GM12878 (cell line): ENCODE data around the gene TROAP. TPM values are rescaled to one million over a fixed set of nuclear protein-coding genes. Genes with fewer than 3 reads are reported as not detected.

Experiments
- BACH1 ChIP-seq: fragments of 450-650 bp; IDR thresholded peaks from 2 replicates; pipeline ENCODE4 v1.6.1; 2017; ENCODE audit warnings: mild to moderate bottlenecking, borderline replicate concordance
- BMI1 ChIP-seq: fragments of 450-650 bp; IDR thresholded peaks from 2 replicates; pipeline ENCODE4 v1.6.1; 2016; ENCODE audit warnings: mild to moderate bottlenecking, moderate library complexity, borderline replicate concordance
- DPF2 ChIP-seq: fragments of 450-650 bp; IDR thresholded peaks from 2 replicates; pipeline ENCODE4 v1.6.1; 2017; ENCODE audit warnings: mild to moderate bottlenecking
- EED ChIP-seq: sonication (generic); IDR thresholded peaks from 2 replicates; pipeline ENCODE4 v1.6.1; 2016; ENCODE audit warnings: antibody characterized with exemption, low read depth
- EP300 ChIP-seq, 2 experiments: fragments of 150-350 bp in 1 of 2; IDR thresholded peaks; 2 replicates each; pipeline ENCODE4 v1.6.1; 2011 to 2012; ENCODE audit warnings: low read depth in 2 of 2, low read length in 2 of 2, borderline replicate concordance in 1 of 2, improper control_type of control experiment in 1 of 2, inconsistent platforms in 1 of 2; ENCODE audit not compliant: control insufficient read depth in 1 of 2
- NBN ChIP-seq: fragments of 450-650 bp; IDR thresholded peaks from 2 replicates; pipeline ENCODE4 v1.6.1; 2016
- NFXL1 ChIP-seq: fragments of 450-650 bp; IDR thresholded peaks from 2 replicates; pipeline ENCODE4 v1.6.1; 2017; ENCODE audit warnings: antibody characterized with exemption, mild to moderate bottlenecking, borderline replicate concordance
- NR2F1 ChIP-seq: fragments of 450-650 bp; conservative IDR thresholded peaks from 2 replicates; pipeline ENCODE4 v1.6.1; 2017; ENCODE audit warnings: mild to moderate bottlenecking
- SMC3 ChIP-seq: IDR thresholded peaks from 2 replicates; pipeline ENCODE4 v1.6.1; 2011; ENCODE audit warnings: low read length, improper control_type of control experiment, borderline replicate concordance
- STAT1 ChIP-seq: fragments of 450-650 bp; conservative IDR thresholded peaks from 2 replicates; pipeline ENCODE4 v1.6.1; 2014; ENCODE audit warnings: antibody characterized with exemption, mild to moderate bottlenecking
- SUPT20H ChIP-seq: IDR thresholded peaks from 2 replicates; pipeline ENCODE4 v1.6.1; 2011; ENCODE audit warnings: low read depth, mild to moderate bottlenecking, low read length, moderate library complexity, borderline replicate concordance; ENCODE audit not compliant: control insufficient read depth
- TCF12 ChIP-seq: IDR thresholded peaks from 2 replicates; pipeline ENCODE4 v1.6.1; 2011; ENCODE audit warnings: low read depth, mild to moderate bottlenecking, low read length
- TCF3 ChIP-seq: IDR thresholded peaks from 2 replicates; pipeline ENCODE4 v1.6.1; 2012; ENCODE audit warnings: low read depth, mild to moderate bottlenecking, low read length, borderline replicate concordance; ENCODE audit not compliant: insufficient read depth
- ZBED1 ChIP-seq: IDR thresholded peaks from 2 replicates; pipeline ENCODE4 v1.6.1; 2016; ENCODE audit warnings: borderline replicate concordance
- ZNF622 ChIP-seq: fragments of 450-650 bp; IDR thresholded peaks from 2 replicates; pipeline ENCODE4 v1.6.1; 2017; ENCODE audit warnings: mild to moderate bottlenecking, inconsistent platforms
- polyA plus RNA-seq, 11 experiments: library from polyadenylated mRNA; depleted of rRNA in 4 of 11; unstranded in 6 of 11; stranded (reverse) in 5 of 11; fragments of >200 nt; fragmentation: Nextera tagmentation in 4 of 11; fragmentation: Illumina TruSeq in 1 of 11; extraction: Ambion mirVana in 4 of 11; extraction: Trizol in 1 of 11; gene quantifications; 1 replicate in 1 of 11; 2 replicates in 10 of 11; pipeline versions ENCODE4 v1.2.1 to v1.2.3, GENCODE V29; 2011 to 2016; ENCODE audit warnings: inconsistent platforms in 2 of 11, missing spikeins in 2 of 11, low read depth in 1 of 11
- total RNA-seq, 4 experiments: library from RNA; depleted of rRNA in 3 of 4; stranded (reverse); fragments of >200 nt in 3 of 4; fragmentation: Illumina TruSeq in 1 of 4; extraction: Trizol in 1 of 4; gene quantifications; 2 replicates each; pipeline versions ENCODE4 v1.2.1 to v1.2.3, GENCODE V29; 2013 to 2021
- TF ChIP-seq, protein P1 (sequence below): IDR thresholded peaks from 2 replicates; pipeline ENCODE4 v1.6.1; 2012; ENCODE audit warnings: improper control_type of control experiment, low read depth, low read length; ENCODE audit not compliant: insufficient replicate concordance
- TF ChIP-seq, protein P2 (sequence below): fragments of 450-650 bp; IDR thresholded peaks from 2 replicates; pipeline ENCODE4 v1.6.1; 2017; ENCODE audit warnings: borderline replicate concordance
- TF ChIP-seq, protein P3 (sequence below): fragments of 450-650 bp; IDR thresholded peaks from 2 replicates; pipeline ENCODE4 v1.6.1; 2016; ENCODE audit warnings: mild to moderate bottlenecking, moderate library complexity, borderline replicate concordance

TROAP gene
- total and polyA plus RNA-seq, 10 of the 15 experiments (the other 5 are each of a cell fraction or from before 2014, with no cell fraction given): 26.8 to 93.7 (median 52.6) TPM

GRCh38 chr12:49369411-49370145 is 46.5 kb downstream of the TROAP start (continued):
- TF ChIP-seq, protein P1, sequence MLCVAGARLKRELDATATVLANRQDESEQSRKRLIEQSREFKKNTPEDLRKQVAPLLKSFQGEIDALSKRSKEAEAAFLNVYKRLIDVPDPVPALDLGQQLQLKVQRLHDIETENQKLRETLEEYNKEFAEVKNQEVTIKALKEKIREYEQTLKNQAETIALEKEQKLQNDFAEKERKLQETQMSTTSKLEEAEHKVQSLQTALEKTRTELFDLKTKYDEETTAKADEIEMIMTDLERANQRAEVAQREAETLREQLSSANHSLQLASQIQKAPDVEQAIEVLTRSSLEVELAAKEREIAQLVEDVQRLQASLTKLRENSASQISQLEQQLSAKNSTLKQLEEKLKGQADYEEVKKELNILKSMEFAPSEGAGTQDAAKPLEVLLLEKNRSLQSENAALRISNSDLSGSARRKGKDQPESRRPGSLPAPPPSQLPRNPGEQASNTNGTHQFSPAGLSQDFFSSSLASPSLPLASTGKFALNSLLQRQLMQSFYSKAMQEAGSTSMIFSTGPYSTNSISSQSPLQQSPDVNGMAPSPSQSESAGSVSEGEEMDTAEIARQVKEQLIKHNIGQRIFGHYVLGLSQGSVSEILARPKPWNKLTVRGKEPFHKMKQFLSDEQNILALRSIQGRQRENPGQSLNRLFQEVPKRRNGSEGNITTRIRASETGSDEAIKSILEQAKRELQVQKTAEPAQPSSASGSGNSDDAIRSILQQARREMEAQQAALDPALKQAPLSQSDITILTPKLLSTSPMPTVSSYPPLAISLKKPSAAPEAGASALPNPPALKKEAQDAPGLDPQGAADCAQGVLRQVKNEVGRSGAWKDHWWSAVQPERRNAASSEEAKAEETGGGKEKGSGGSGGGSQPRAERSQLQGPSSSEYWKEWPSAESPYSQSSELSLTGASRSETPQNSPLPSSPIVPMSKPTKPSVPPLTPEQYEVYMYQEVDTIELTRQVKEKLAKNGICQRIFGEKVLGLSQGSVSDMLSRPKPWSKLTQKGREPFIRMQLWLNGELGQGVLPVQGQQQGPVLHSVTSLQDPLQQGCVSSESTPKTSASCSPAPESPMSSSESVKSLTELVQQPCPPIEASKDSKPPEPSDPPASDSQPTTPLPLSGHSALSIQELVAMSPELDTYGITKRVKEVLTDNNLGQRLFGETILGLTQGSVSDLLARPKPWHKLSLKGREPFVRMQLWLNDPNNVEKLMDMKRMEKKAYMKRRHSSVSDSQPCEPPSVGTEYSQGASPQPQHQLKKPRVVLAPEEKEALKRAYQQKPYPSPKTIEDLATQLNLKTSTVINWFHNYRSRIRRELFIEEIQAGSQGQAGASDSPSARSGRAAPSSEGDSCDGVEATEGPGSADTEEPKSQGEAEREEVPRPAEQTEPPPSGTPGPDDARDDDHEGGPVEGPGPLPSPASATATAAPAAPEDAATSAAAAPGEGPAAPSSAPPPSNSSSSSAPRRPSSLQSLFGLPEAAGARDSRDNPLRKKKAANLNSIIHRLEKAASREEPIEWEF: peak; percentile 80
- 0 out of 2 replicates have a peak, but pooled peaks have one; percentile 6 for TF ChIP-seq NR2F1
- peak; percentile 34; the same call in 1 of the 2 replicates for TF ChIP-seq NBN
- peak; percentile 55; the same call in 1 of the 2 replicates for TF ChIP-seq TCF12
- TF ChIP-seq EED: peak; percentile 81
- peak; percentile 79; the same call in 1 of the 2 replicates for TF ChIP-seq TCF3
- TF ChIP-seq, protein P2, sequence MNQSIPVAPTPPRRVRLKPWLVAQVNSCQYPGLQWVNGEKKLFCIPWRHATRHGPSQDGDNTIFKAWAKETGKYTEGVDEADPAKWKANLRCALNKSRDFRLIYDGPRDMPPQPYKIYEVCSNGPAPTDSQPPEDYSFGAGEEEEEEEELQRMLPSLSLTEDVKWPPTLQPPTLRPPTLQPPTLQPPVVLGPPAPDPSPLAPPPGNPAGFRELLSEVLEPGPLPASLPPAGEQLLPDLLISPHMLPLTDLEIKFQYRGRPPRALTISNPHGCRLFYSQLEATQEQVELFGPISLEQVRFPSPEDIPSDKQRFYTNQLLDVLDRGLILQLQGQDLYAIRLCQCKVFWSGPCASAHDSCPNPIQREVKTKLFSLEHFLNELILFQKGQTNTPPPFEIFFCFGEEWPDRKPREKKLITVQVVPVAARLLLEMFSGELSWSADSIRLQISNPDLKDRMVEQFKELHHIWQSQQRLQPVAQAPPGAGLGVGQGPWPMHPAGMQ: no peak
- no peak; the same call in 1 of the 2 replicates for TF ChIP-seq BACH1
- TF ChIP-seq SUPT20H: no peak
- no peak for TF ChIP-seq ZBED1
- TF ChIP-seq, protein P3, sequence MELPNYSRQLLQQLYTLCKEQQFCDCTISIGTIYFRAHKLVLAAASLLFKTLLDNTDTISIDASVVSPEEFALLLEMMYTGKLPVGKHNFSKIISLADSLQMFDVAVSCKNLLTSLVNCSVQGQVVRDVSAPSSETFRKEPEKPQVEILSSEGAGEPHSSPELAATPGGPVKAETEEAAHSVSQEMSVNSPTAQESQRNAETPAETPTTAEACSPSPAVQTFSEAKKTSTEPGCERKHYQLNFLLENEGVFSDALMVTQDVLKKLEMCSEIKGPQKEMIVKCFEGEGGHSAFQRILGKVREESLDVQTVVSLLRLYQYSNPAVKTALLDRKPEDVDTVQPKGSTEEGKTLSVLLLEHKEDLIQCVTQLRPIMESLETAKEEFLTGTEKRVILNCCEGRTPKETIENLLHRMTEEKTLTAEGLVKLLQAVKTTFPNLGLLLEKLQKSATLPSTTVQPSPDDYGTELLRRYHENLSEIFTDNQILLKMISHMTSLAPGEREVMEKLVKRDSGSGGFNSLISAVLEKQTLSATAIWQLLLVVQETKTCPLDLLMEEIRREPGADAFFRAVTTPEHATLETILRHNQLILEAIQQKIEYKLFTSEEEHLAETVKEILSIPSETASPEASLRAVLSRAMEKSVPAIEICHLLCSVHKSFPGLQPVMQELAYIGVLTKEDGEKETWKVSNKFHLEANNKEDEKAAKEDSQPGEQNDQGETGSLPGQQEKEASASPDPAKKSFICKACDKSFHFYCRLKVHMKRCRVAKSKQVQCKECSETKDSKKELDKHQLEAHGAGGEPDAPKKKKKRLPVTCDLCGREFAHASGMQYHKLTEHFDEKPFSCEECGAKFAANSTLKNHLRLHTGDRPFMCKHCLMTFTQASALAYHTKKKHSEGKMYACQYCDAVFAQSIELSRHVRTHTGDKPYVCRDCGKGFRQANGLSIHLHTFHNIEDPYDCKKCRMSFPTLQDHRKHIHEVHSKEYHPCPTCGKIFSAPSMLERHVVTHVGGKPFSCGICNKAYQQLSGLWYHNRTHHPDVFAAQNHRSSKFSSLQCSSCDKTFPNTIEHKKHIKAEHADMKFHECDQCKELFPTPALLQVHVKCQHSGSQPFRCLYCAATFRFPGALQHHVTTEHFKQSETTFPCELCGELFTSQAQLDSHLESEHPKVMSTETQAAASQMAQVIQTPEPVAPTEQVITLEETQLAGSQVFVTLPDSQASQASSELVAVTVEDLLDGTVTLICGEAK: no peak
- TF ChIP-seq SMC3: no peak; the same call in 1 of the 2 replicates
- no peak for TF ChIP-seq STAT1
- TF ChIP-seq NFXL1: no peak
- TF ChIP-seq DPF2: no peak
- TF ChIP-seq BMI1: no peak
- 0 out of 4 replicates have a peak, but pooled peaks of 1 of the 2 experiments have one; percentile 38 for TF ChIP-seq EP300 (IDR thresholded peaks at IDR 0.05; ENCODE audit: borderline replicate concordance in 1 of 2, control insufficient read depth in 1 of 2, low read depth in 2 of 2, low read length in 2 of 2)
- TF ChIP-seq ZNF622: no peak
